GM12801 (cell line): ENCODE results near the gene SFRP4.

Source experiments
- CTCF ChIP-seq: IDR thresholded peaks from one replicate; pipeline ENCODE4 v1.5.1; 2011; ENCODE audit warnings: control low read depth; ENCODE audit not compliant: insufficient read length; ENCODE audit errors: extremely low read depth

Gene SFRP4

GRCh38 chr7:37908221-37908788, 8.3 kb downstream of the SFRP4 start:
- no peak for TF ChIP-seq CTCF

- no peak for TF ChIP-seq CTCF
Observed at GRCh38 chr7:37901890-37902524, 14.6 kb downstream of the SFRP4 start.

GRCh38 chr7:37901236-37901827, 15.3 kb downstream of the SFRP4 start:
- TF ChIP-seq CTCF: no peak

- no peak for TF ChIP-seq CTCF
Observed at GRCh38 chr7:37899712-37900247, 16.8 kb downstream of the SFRP4 start.

- no peak for TF ChIP-seq CTCF
Observed at GRCh38 chr7:37894671-37895070, 21.9 kb downstream of the SFRP4 start.

- no peak for TF ChIP-seq CTCF
Observed at GRCh38 chr7:37893359-37893758, 23.3 kb downstream of the SFRP4 start.

GRCh38 chr7:37882086-37882485, 34.5 kb downstream of the SFRP4 start:
- TF ChIP-seq CTCF: no peak
